ENCODE data around the gene CEP128. TPM values are rescaled to one million over a fixed set of nuclear protein-coding genes. Genes with fewer than 3 reads are reported as not detected.

The CEP128 gene
- polyA plus RNA-seq, 6 donors from 2014 or later, result 1.5 to 5.1 (median 2.7) TPM

DNA sequence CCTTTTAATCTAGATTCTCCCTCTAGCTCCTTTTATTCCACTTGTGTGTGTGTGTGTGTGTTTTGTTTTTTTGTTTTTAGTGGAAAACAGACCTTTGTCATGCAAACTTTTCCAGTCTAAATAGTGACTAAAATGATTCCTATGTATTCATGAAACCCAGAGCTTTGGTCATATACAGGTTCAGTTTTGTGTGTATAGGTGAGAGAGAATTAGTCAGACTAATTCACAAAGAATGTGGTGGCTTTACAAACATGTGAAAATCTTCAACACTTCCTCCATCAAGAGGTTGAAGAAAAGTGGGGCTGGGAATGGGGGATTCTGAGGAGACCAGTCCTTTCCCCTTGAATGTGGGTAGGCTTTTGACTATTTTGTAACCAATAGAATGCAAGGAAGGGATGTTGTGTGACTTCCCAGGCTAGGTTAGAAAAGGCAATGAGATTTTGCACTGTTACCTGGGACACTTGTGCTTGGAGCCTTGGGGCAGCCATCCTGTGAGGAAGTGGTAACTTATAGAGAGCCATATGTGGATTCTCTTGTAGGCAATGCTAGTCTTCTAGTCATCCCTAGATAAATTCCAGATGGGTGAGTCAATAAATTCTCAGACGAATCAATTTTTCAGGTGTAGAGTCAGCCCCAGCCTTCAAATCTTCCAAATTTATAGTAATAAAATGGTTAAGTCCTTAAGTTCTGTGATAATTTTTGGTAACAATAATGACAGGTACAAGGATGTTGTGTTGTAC, 236.1 kb downstream of the CEP128 start:
- H3K27ac Mint-ChIP-seq, result no peak overlapping the region
- no peaks in the 10 kb centered on the region for H3K9me3 Mint-ChIP-seq
- ATAC-seq (ENCODE audit: low read depth in 2 of 2), result no peak
- H3K36me3 Mint-ChIP-seq, result no peaks in the 10 kb centered on the region
- no peaks in the 10 kb centered on the region for H3K4me1 Mint-ChIP-seq
- no peak for DNase-seq
- no peaks in the 10 kb centered on the region for H3K27me3 Mint-ChIP-seq
- no peak overlapping the region for H3K4me3 Mint-ChIP-seq

DNA sequence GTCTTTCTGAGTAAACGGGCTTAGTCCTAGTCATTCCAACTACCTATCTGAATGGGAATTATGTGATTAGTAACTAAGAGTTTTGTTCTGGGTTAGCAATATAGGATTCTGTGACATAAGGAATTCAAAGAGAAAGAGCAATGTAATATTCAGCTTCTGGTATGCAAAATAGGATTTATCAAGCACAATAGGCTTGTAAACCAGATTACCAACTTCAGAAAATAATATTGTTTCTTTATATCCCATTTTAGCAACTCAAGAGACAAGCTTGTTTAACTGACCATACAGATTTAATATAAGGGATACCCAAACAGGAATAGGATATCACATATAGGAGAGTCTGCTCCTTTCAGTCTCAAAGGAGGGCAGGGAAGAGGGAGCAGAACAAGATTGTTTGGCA, 240.9 kb downstream of the CEP128 start:
- Mint-ChIP-seq H3K27ac (no peak overlapping the region), H3K36me3 (no peaks in the 10 kb centered on the region), H3K4me3 (no peak overlapping the region), H3K4me1 (no peaks in the 10 kb centered on the region), H3K9me3 (no peaks in the 10 kb centered on the region), H3K27me3 (no peaks in the 10 kb centered on the region)
- ATAC-seq (ENCODE audit: low read depth in 2 of 2) (no peak), DNase-seq (no peak)

DNA sequence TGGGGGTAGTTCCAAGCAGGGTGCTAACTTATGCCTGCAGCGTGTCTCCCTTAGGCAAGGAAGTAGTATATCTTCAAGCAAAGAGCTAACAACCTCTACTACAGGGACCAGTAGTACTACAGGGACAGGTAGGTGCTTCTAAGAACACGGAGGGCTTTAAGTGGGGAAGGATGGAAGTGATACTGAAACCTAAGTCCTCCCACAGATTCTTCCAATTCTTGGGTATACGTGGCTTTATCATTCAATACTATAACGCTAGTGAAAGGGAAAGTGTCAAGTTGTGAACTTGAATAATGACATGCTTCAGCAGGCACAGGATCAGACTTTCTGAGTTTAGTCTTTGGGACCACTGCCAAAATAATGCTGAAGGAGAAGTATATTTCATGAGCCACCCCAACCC, 241.7 kb downstream of the CEP128 start:
- ATAC-seq (ENCODE audit: low read depth in 2 of 2) (no peak), DNase-seq (no peak)
- Mint-ChIP-seq H3K27me3 (no peaks in the 10 kb centered on the region), H3K4me3 (no peak overlapping the region), H3K4me1 (no peaks in the 10 kb centered on the region), H3K36me3 (no peaks in the 10 kb centered on the region), H3K9me3 (no peaks in the 10 kb centered on the region), H3K27ac (peak overlapping the region in 1 of 6 donors; percentile 8)

DNA sequence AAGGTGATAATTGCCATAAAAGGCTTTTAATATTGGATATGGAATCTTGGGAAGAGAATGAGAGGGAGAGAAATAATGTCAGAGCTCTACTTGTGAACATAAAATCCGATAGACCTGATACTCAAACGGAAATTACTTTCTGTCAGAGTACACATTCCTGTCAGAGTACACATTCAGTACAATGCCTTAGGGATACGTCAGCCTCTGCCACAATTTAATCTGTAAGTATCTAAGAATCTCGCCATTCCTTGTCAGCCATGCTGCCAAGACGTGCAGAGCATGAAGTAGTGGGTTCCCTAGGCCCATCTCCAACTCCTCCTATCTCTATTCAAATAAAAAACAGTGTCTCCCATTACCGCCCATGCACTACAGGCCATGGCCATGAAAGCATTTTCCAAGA, 242.6 kb downstream of the CEP128 start:
- Mint-ChIP-seq H3K4me1 (no peaks in the 10 kb centered on the region), H3K9me3 (no peaks in the 10 kb centered on the region), H3K4me3 (no peak overlapping the region), H3K36me3 (peaks cover 0 to 4% of the 10 kb centered on the region in 2 donors), H3K27ac (no peak overlapping the region), H3K27me3 (no peaks in the 10 kb centered on the region)
- ATAC-seq (ENCODE audit: low read depth in 2 of 2) (no peak), DNase-seq (no peak)

DNA sequence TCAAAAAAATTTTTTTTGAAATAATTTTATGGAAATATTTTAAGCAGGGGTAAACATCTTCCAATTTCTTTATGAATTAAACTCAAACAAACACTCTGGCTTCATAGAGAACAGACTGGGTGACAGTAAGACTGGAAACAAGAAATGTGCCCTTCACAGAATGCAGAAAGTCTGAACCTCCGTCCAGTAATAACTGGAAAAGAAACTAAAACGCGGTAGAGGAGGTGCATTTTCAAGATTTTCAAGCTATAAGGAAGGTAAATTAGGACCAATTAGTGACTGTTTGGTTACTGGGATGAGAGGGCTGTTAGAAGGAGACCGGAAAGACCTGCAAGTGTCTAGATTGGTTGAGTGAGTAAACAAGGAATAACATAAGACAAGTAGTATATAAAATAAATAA, 245.7 kb downstream of the CEP128 start:
- H3K4me3 Mint-ChIP-seq, result no peak overlapping the region
- no peak for DNase-seq
- H3K4me1 Mint-ChIP-seq, result no peaks in the 10 kb centered on the region
- H3K27ac Mint-ChIP-seq, result no peak overlapping the region
- ATAC-seq (ENCODE audit: low read depth in 2 of 2), result no peak
- peaks cover 0 to 8% of the 10 kb centered on the region in 2 donors for H3K36me3 Mint-ChIP-seq
- H3K27me3 Mint-ChIP-seq, result no peaks in the 10 kb centered on the region
- no peaks in the 10 kb centered on the region for H3K9me3 Mint-ChIP-seq

DNA sequence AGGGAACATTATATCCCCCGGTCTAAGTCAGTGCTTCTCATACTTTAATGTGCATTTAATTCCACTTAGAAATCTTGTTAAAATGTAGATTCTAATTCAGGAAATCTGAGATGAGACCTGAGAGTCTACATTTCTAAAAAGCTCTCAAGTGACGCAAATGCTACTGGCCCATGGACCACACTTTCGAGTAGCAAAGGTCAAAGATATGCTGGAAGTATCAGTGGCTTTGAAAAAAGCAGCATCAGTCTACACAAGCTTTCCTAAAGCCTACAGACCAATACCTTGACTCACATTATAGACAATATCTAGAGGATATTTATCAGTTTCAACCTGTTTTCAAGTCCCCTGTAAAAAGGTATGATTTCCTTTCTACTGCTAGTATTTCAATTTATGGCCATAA, 248.6 kb downstream of the CEP128 start:
- Mint-ChIP-seq H3K9me3 (no peaks in the 10 kb centered on the region), H3K27ac (no peak overlapping the region), H3K4me1 (no peaks in the 10 kb centered on the region), H3K27me3 (no peaks in the 10 kb centered on the region), H3K36me3 (peaks cover 0 to 8% of the 10 kb centered on the region in 2 donors), H3K4me3 (no peak overlapping the region)
- ATAC-seq (ENCODE audit: low read depth in 2 of 2) (no peak), DNase-seq (no peak)

DNA sequence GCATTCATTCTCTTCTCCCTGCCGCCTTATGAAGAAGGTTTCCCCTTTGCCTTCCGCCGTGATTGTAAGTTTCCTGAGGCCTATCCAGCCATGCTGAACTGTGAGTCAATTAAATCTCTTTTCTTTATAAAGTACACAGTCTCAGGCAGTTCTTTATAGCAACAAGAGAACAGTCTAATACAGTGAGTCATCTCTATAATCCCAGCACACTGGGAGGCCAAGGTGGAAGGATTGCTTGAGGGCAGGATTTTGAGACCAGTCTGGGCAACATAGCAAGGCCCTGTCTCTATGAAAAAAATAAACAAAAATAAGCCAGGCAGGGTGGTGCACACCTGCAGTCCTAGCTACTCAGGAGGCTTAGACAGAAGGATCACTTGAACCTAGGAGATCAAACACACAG, 259.9 kb downstream of the CEP128 start:
- ATAC-seq (ENCODE audit: low read depth in 2 of 2) (no peak), DNase-seq (no peak)
- no peaks in the 10 kb centered on the region for H3K27me3 Mint-ChIP-seq
- no peaks in the 10 kb centered on the region for H3K4me1 Mint-ChIP-seq
- H3K9me3 Mint-ChIP-seq, result peaks cover 14 to 74% (median 45%) of the 10 kb centered on the region in 7 donors
- no peak overlapping the region for H3K4me3 Mint-ChIP-seq
- H3K27ac Mint-ChIP-seq, result no peak overlapping the region
- H3K36me3 Mint-ChIP-seq, result peaks cover 28 to 35% of the 10 kb centered on the region in 2 donors

DNA sequence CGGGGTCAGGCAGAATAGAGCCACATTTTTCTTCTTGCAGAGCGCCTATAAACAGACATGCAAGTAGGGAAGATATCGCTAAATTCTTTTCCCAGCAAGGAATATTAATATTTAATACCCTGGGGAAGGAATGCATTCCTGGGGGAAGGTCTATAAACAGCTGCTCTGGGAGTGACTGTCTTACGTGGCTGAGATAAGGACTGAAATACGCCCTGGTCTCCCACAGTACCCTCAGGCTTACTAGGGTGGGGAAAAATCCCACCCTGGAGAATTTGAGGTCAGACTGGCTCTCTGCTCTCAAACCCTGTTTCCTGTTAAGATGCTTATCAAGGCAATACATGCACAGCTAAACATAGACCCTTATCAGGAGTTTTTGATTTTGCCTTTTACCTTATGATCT, 262.3 kb downstream of the CEP128 start:
- Mint-ChIP-seq H3K27me3 (no peaks in the 10 kb centered on the region), H3K4me3 (no peak overlapping the region), H3K36me3 (peaks cover 28 to 35% of the 10 kb centered on the region in 2 donors), H3K27ac (no peak overlapping the region), H3K9me3 (peaks cover 17 to 62% (median 44%) of the 10 kb centered on the region in 7 donors), H3K4me1 (no peaks in the 10 kb centered on the region)
- DNase-seq, result no peak
- ATAC-seq (ENCODE audit: low read depth in 2 of 2), result no peak

DNA sequence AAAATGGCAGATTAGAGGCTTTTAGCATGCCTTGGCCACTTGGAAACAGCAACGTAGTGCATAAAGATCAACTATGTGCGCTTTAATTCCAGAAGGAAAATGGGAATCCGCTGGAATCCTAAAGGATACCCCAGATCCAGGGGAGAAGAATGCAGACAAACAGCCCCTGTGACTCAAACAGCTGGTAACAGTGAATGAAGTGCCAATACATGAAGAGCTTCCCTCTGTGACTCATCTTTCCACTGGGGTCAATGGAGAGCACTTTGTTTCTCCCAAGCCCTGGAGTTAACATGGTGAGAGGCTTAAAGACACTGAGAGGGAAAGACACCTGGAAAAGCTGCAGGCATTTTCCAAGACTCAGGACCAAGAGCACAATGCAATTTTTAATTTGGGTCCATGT, 263.1 kb downstream of the CEP128 start:
- no peak overlapping the region for H3K27ac Mint-ChIP-seq
- peaks cover 17 to 58% (median 40%) of the 10 kb centered on the region in 7 donors for H3K9me3 Mint-ChIP-seq
- H3K36me3 Mint-ChIP-seq, result peaks cover 26 to 28% of the 10 kb centered on the region in 2 donors
- DNase-seq (no peak), ATAC-seq (ENCODE audit: low read depth in 2 of 2) (no peak)
- H3K4me1 Mint-ChIP-seq, result no peaks in the 10 kb centered on the region
- no peaks in the 10 kb centered on the region for H3K27me3 Mint-ChIP-seq
- H3K4me3 Mint-ChIP-seq, result no peak overlapping the region

DNA sequence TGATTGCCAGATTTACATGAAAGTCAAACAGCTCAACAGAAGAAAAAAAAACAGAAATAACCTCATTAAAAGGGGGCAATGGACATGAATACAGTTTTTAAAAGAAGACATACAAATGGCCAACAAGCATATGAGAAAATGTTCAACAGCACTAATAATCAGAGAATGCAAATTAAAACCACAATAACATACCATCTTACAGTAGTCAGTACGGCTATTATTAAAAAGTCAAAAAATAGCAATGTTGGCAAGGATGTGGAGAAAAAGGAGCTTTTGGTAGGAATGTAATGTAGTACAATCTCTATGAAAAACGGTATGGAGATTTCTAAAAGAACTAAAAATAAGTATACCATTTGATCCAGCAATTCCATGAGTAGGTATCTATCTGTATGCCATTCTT, 272.1 kb downstream of the CEP128 start:
- Mint-ChIP-seq H3K4me3 (no peak overlapping the region), H3K27me3 (no peaks in the 10 kb centered on the region), H3K36me3 (peaks cover 16 to 20% of the 10 kb centered on the region in 2 donors), H3K27ac (no peak overlapping the region), H3K9me3 (peaks cover 6 to 29% (median 17%) of the 10 kb centered on the region in 7 donors), H3K4me1 (peaks cover 0 to 5% (median 3%) of the 10 kb centered on the region in 3 donors)
- ATAC-seq (ENCODE audit: low read depth in 2 of 2), result no peak
- no peak for DNase-seq

DNA sequence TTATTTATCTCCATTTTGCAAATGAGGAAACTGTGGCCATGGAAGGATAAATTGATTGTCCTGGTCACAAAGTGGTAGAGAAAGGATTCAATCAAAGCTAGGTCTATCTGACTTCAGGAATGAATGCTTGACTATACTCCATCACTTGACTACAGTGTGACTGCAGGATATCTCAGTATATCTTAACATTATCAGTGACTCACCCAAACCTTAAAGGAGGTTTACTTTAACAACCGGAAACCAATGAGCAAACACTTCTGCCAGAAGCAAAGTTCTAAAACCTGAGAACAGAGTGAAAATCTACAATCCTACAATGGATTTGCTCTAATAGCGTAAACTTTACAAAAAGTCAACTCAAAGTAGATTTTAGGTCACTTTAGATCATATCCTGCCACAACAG, 277.0 kb downstream of the CEP128 start:
- H3K27ac Mint-ChIP-seq, result no peak overlapping the region
- H3K4me1 Mint-ChIP-seq, result no peaks in the 10 kb centered on the region
- H3K4me3 Mint-ChIP-seq, result no peak overlapping the region
- H3K27me3 Mint-ChIP-seq, result no peaks in the 10 kb centered on the region
- ATAC-seq (ENCODE audit: low read depth in 2 of 2) (no peak), DNase-seq (no peak)
- H3K36me3 Mint-ChIP-seq, result peaks cover 16 to 20% of the 10 kb centered on the region in 2 donors
- H3K9me3 Mint-ChIP-seq, result peaks cover 4 to 18% (median 17%) of the 10 kb centered on the region in 7 donors

DNA sequence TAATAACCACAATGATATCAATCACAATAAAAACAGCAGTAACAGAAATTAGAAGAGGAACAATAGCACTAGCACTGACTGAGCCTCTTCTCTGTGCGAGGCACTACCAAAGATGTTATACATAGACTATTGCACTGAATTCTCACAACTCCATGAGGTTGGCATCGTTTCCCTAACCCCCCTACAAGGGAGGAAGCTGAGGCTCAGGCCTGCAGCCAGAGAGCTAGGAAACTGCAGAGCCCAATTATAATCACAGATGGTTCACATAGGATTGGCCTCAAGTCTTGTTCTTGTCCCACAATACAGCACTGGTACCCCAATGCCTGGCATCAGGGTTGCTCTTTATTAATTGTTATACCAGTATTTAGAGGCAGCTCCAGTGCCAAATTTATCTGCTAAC, 278.0 kb downstream of the CEP128 start:
- H3K36me3 Mint-ChIP-seq, result peaks cover 13 to 16% of the 10 kb centered on the region in 2 donors
- H3K27ac Mint-ChIP-seq, result no peak overlapping the region
- DNase-seq (no peak), ATAC-seq (ENCODE audit: low read depth in 2 of 2) (no peak)
- H3K4me3 Mint-ChIP-seq, result no peak overlapping the region
- H3K4me1 Mint-ChIP-seq, result no peaks in the 10 kb centered on the region
- H3K9me3 Mint-ChIP-seq, result peaks cover 0 to 11% (median 9%) of the 10 kb centered on the region in 7 donors
- no peaks in the 10 kb centered on the region for H3K27me3 Mint-ChIP-seq

DNA sequence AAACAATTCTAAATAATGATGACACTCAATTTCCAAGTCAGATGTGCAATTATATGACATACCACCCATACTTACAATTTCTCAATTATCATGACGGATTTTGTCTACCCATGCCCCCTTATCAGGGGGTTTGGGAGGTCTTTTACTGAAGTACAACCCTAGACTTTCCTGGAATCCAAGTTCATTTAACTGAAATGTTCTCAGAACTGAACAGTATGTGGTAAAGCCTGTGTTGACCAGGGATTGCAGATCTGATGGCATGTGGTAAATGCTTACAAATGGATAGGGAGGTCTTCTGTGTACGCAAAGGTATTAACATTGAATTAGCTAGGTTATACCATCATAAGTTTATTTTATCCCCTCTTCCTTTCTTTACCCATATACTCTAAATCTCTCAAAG, 281.8 kb downstream of the CEP128 start:
- no peaks in the 10 kb centered on the region for H3K36me3 Mint-ChIP-seq
- ATAC-seq (ENCODE audit: low read depth in 2 of 2) (no peak), DNase-seq (no peak)
- no peak overlapping the region for H3K4me3 Mint-ChIP-seq
- no peak overlapping the region for H3K27ac Mint-ChIP-seq
- no peaks in the 10 kb centered on the region for H3K27me3 Mint-ChIP-seq
- no peaks in the 10 kb centered on the region for H3K9me3 Mint-ChIP-seq
- no peaks in the 10 kb centered on the region for H3K4me1 Mint-ChIP-seq

DNA sequence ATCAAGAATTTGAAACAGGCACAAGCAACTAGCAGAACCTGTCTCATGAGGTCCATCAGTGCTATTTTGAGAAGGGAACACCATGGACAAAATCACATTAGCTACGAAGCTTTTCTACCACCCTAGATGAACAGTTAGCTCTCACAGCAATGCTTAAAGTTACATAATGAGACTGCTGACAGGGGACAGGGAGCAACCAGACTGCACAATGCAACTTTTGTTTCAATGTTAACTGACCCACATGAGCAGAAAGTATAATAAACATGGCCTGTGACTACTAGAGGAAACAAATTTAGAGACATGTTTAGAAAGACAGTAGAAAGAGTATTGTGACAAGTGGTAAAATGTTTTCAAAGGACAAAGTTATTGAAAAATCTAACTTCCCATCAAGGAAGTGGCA, 282.8 kb downstream of the CEP128 start:
- no peaks in the 10 kb centered on the region for H3K36me3 Mint-ChIP-seq
- peaks cover 0 to 1% (median 0%) of the 10 kb centered on the region in 7 donors for H3K9me3 Mint-ChIP-seq
- no peak for DNase-seq
- no peak overlapping the region for H3K4me3 Mint-ChIP-seq
- H3K27me3 Mint-ChIP-seq, result no peaks in the 10 kb centered on the region
- peak overlapping the region in 1 of 6 donors; percentile 21 for H3K27ac Mint-ChIP-seq
- no peak for ATAC-seq (ENCODE audit: low read depth in 2 of 2)
- H3K4me1 Mint-ChIP-seq, result no peaks in the 10 kb centered on the region

DNA sequence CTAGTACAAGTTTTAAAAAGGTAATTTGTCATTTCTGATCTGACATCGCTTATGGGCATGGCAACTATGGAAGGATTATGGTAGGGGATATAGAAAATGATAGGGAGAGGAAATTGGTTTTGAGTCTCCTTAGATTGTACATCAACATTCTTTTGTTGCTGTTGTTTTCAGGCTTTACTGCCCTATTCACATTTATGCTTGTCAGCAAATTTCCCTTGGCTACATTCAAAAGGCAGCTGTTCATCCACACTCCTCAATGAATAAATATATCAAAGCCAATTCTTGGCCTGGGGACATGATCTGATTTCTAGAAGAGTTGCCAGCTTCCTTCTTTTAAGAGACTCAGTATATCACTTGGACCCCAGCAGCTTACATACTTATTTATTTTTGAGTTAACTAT, 283.4 kb downstream of the CEP128 start:
- no peak overlapping the region for H3K4me3 Mint-ChIP-seq

More for the DNA sequence above, 283.4 kb downstream of the CEP128 start:
- ATAC-seq (ENCODE audit: low read depth in 2 of 2) (no peak), DNase-seq (no peak)
- Mint-ChIP-seq H3K36me3 (no peaks in the 10 kb centered on the region), H3K27me3 (no peaks in the 10 kb centered on the region), H3K9me3 (peaks cover 0 to 5% (median 2%) of the 10 kb centered on the region in 7 donors), H3K27ac (no peak overlapping the region), H3K4me1 (no peaks in the 10 kb centered on the region)
